Measurements from ENCODE around the gene GID8. TPM values are rescaled to one million over a fixed set of nuclear protein-coding genes. Genes with fewer than 3 reads are reported as not detected.

The GID8 gene
- total and polyA plus RNA-seq, 9 of the 15 experiments (the other 6 are each of a cell fraction or from before 2014, with no cell fraction given): 7.5 to 31.6 (median 22.2) TPM

DNA sequence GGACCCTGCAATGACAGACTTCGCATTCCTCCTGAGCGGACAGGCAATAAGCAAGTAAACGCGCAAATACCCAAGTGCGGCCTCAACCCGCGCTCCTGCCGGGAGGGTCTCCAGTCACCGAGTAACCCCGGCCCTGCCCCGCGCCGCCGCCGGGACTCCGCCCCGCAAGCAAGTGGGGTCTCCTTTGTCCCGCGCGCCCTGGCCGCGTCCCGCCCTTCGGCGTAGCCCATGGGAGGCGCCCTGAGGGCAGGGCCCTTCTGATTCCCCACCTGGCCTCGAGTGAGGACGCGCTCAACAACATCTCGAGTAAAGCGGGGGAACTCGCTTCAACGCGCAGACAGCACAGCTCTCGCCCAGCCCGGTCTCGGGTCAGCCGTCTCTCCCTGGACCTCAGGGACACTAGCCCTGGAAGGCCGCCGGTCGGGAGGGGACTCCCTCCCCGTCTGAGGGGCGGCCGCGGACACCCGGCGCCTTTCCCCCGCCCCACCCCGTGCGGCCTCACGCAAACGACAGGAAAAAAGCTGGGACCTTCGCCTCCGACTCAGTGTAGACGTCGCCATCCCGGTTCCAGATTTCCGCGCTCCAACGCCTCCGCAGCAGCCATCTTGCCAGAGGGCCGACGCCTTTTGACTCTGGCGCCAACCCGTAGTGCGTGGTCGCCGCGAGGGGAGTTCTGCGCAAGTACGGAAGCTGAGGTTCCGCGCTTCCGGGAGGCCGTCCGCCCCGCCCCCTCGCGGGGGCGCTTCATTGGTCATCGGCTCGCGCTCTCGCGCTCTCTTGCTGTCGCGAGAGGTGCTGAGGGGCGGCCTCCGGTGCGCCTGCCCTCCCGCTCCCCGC lies 461 bp upstream of the GID8 start (continued):
- peak; percentile 95 for TF ChIP-seq KDM5B (IDR thresholded peaks at IDR 0.05; ENCODE audit: insufficient replicate concordance, low read depth, low read length)
- 0 out of 2 replicates have a peak, but pooled peaks have one; percentile 49 for TF ChIP-seq BCOR (IDR thresholded peaks at IDR 0.05)
- TF ChIP-seq CBX1 (IDR thresholded peaks at IDR 0.05; ENCODE audit: low read depth): peak; percentile 48; the same call in 1 of the 2 replicates
- TF ChIP-seq ZNF263 (CRISPR knock-in tag; IDR thresholded peaks at IDR 0.05; ENCODE audit: borderline replicate concordance): no peak
- no peak for TF ChIP-seq SNRNP70 (optimal IDR thresholded peaks at IDR 0.05; ENCODE audit: low read depth, low read length)
- TF ChIP-seq SMARCE1 (IDR thresholded peaks at IDR 0.05): no peak
- TF ChIP-seq, protein P1, sequence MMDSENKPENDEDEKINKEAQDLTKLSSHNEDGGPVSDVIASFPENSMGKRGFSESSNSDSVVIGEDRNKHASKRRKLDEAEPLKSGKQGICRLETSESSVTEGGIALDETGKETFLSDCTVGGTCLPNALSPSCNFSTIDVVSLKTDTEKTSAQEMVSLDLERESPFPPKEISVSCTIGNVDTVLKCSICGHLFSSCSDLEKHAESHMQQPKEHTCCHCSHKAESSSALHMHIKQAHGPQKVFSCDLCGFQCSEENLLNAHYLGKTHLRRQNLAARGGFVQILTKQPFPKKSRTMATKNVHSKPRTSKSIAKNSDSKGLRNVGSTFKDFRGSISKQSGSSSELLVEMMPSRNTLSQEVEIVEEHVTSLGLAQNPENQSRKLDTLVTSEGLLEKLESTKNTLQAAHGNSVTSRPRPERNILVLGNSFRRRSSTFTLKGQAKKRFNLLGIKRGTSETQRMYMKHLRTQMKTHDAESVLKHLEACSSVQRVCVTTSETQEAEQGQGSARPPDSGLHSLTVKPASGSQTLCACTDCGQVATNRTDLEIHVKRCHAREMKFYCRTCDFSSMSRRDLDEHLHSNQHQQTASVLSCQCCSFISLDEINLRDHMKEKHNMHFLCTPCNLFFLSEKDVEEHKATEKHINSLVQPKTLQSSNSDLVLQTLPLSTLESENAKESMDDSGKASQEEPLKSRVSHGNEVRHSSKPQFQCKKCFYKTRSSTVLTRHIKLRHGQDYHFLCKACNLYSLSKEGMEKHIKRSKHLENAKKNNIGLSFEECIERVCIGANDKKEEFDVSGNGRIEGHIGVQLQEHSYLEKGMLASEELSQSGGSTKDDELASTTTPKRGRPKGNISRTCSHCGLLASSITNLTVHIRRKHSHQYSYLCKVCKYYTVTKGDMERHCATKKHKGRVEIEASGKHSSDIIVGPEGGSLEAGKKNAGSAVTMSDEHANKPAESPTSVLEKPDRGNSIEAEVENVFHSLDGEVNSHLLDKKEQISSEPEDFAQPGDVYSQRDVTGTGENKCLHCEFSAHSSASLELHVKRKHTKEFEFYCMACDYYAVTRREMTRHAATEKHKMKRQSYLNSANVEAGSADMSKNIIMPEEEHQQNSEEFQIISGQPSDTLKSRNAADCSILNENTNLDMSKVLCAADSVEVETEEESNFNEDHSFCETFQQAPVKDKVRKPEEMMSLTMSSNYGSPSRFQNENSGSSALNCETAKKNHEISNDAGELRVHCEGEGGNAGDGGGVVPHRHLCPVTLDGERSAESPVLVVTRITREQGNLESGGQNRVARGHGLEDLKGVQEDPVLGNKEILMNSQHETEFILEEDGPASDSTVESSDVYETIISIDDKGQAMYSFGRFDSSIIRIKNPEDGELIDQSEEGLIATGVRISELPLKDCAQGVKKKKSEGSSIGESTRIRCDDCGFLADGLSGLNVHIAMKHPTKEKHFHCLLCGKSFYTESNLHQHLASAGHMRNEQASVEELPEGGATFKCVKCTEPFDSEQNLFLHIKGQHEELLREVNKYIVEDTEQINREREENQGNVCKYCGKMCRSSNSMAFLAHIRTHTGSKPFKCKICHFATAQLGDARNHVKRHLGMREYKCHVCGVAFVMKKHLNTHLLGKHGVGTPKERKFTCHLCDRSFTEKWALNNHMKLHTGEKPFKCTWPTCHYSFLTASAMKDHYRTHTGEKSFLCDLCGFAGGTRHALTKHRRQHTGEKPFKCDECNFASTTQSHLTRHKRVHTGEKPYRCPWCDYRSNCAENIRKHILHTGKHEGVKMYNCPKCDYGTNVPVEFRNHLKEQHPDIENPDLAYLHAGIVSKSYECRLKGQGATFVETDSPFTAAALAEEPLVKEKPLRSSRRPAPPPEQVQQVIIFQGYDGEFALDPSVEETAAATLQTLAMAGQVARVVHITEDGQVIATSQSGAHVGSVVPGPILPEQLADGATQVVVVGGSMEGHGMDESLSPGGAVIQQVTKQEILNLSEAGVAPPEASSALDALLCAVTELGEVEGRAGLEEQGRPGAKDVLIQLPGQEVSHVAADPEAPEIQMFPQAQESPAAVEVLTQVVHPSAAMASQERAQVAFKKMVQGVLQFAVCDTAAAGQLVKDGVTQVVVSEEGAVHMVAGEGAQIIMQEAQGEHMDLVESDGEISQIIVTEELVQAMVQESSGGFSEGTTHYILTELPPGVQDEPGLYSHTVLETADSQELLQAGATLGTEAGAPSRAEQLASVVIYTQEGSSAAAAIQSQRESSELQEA (IDR thresholded peaks at IDR 0.05; ENCODE audit: low read depth): peak; percentile 96
- peak; percentile 86 for TF ChIP-seq GABPB1 (CRISPR knock-in tag; IDR thresholded peaks at IDR 0.05)
- TF ChIP-seq SMC3 (conservative IDR thresholded peaks at IDR 0.05; ENCODE audit: insufficient read depth, low read depth, low read length): no peak
- TF ChIP-seq ZNF668 (CRISPR knock-in tag; IDR thresholded peaks at IDR 0.05): no peak
- peak; percentile 55; the same call in 1 of the 2 replicates for TF ChIP-seq ESRRA (IDR thresholded peaks at IDR 0.05; ENCODE audit: borderline replicate concordance, low read depth)
- TF ChIP-seq NR3C1 (CRISPR knock-in tag; IDR thresholded peaks at IDR 0.05): no peak; the same call in 1 of the 2 replicates
- no peak for TF ChIP-seq THRAP3 (IDR thresholded peaks at IDR 0.05; ENCODE audit: borderline replicate concordance)
- TF ChIP-seq, protein P2, sequence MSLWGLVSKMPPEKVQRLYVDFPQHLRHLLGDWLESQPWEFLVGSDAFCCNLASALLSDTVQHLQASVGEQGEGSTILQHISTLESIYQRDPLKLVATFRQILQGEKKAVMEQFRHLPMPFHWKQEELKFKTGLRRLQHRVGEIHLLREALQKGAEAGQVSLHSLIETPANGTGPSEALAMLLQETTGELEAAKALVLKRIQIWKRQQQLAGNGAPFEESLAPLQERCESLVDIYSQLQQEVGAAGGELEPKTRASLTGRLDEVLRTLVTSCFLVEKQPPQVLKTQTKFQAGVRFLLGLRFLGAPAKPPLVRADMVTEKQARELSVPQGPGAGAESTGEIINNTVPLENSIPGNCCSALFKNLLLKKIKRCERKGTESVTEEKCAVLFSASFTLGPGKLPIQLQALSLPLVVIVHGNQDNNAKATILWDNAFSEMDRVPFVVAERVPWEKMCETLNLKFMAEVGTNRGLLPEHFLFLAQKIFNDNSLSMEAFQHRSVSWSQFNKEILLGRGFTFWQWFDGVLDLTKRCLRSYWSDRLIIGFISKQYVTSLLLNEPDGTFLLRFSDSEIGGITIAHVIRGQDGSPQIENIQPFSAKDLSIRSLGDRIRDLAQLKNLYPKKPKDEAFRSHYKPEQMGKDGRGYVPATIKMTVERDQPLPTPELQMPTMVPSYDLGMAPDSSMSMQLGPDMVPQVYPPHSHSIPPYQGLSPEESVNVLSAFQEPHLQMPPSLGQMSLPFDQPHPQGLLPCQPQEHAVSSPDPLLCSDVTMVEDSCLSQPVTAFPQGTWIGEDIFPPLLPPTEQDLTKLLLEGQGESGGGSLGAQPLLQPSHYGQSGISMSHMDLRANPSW (CRISPR knock-in tag; IDR thresholded peaks at IDR 0.05): no peak
- TF ChIP-seq FOS (IDR thresholded peaks at IDR 0.05; ENCODE audit: extremely low read depth, insufficient read length): peak; percentile 19
- no peak for TF ChIP-seq DACH1 (IDR thresholded peaks at IDR 0.05; ENCODE audit: partially characterized antibody)
- TF ChIP-seq NR1H2 (CRISPR knock-in tag; IDR thresholded peaks at IDR 0.05): 0 out of 2 replicates have a peak, but pooled peaks have one; percentile 74
- TF ChIP-seq POU5F1 (IDR thresholded peaks at IDR 0.05; ENCODE audit: borderline replicate concordance, low read depth, low read length, partially characterized antibody): peak; percentile 95
